B cell (primary cell): ENCODE measurements around the gene RPP38. TPM values are rescaled to one million over a fixed set of nuclear protein-coding genes. Genes with fewer than 3 reads are reported as not detected.

Experiments used
- ATAC-seq: fragments of 200-7000 bp; cut with Tn5 transposase; one replicate; pipeline ENCODE4 v1.10.0; 2021; ENCODE audit warnings: low read depth, mild to moderate bottlenecking, moderate number of reproducible peaks, moderate library complexity
- CTCF ChIA-PET: fragments of 350-600 bp; sonication (Branson Sonifier 250); formaldehyde crosslinking; loops from one replicate; lab custom pipeline; 2021; ENCODE audit warnings: antibody characterized with exemption, inconsistent platforms; lab: Charles Lee
- POLR2A ChIA-PET: fragments of 350-600 bp; sonication (Branson Sonifier 250); formaldehyde crosslinking; loops from one replicate; lab custom pipeline; 2021; ENCODE audit warnings: antibody characterized with exemption; lab: Charles Lee
- DNase-seq: peaks from one replicate; pipeline ENCODE4 v3.0.0; 2013
- H2AFZ ChIP-seq: 2 replicates; pipeline ENCODE4 v1.6.1; 2012; ENCODE audit warnings: mild to moderate bottlenecking, low read depth, low read length; ENCODE audit not compliant: insufficient read depth, poor library complexity, severe bottlenecking
- H3K27ac ChIP-seq, 2 donors: 1 replicate in 1 of 2; 2 replicates in 1 of 2; pipeline ENCODE4 v1.5.1; 2012 to 2013; ENCODE audit warnings: low read length in 2 of 2, mild to moderate bottlenecking in 2 of 2, moderate library complexity in 1 of 2
- H3K27me3 ChIP-seq, 4 experiments: fragments of 200-600 bp in 1 of 4; sonication (generic) in 1 of 4; replicated peaks in 1 of 4; 1 replicate in 2 of 4; 2 replicates in 2 of 4; pipeline versions ENCODE4 v1.6.1 to v1.7.0; 2013 to 2016; ENCODE audit warnings: low read length in 3 of 4, mild to moderate bottlenecking in 2 of 4, mixed read lengths in 1 of 4, moderate library complexity in 1 of 4; ENCODE audit not compliant: insufficient read depth in 4 of 4, control insufficient read depth in 3 of 4; ENCODE audit errors: control extremely low read depth in 1 of 4
- H3K36me3 ChIP-seq, 2 experiments: replicated peaks in 1 of 2; 1 replicate in 1 of 2; 2 replicates in 1 of 2; pipeline versions ENCODE4 v1.6.1 to v1.7.1; 2013; ENCODE audit warnings: low read length in 1 of 2; ENCODE audit not compliant: insufficient read depth in 2 of 2, control insufficient read depth in 1 of 2; ENCODE audit errors: control extremely low read depth in 1 of 2, extremely low read depth in 1 of 2
- H3K4me1 ChIP-seq, 2 donors: fragments of 200-600 bp in 1 of 2; sonication (generic) in 1 of 2; 1 replicate in 1 of 2; 2 replicates in 1 of 2; pipeline versions ENCODE4 v1.5.1 to v1.6.1; 2013 to 2017; ENCODE audit warnings: low read length in 2 of 2; ENCODE audit not compliant: control insufficient read depth in 2 of 2, insufficient read depth in 2 of 2
- H3K4me2 ChIP-seq: replicated peaks from 2 replicates; pipeline ENCODE3; 2012; ENCODE audit warnings: mild to moderate bottlenecking, low read depth, low read length; ENCODE audit not compliant: poor library complexity, severe bottlenecking
- H3K4me3 ChIP-seq, 5 experiments: fragments of 200-600 bp in 1 of 5; sonication (generic) in 1 of 5; 1 replicate in 3 of 5; 2 replicates in 2 of 5; pipeline versions ENCODE4 v1.5.1 to v1.7.0; 2011 to 2016; ENCODE audit warnings: low read length in 4 of 5, mild to moderate bottlenecking in 4 of 5, low read depth in 2 of 5, control low read depth in 1 of 5, moderate library complexity in 1 of 5; ENCODE audit not compliant: insufficient read depth in 1 of 5; ENCODE audit errors: control extremely low read depth in 1 of 5, extremely low read depth in 1 of 5
- H3K79me2 ChIP-seq: fragments of 200-600 bp; sonication (generic); one replicate; pipeline ENCODE4 v1.6.0; 2016; ENCODE audit warnings: low read length; ENCODE audit not compliant: control insufficient read depth, insufficient read depth
- H3K9ac ChIP-seq: fragments of 200-600 bp; sonication (generic); 2 replicates; pipeline ENCODE4 v1.6.1; 2017; ENCODE audit warnings: mild to moderate bottlenecking, low read length, moderate library complexity
- H3K9me3 ChIP-seq, 3 donors: one replicate each; pipeline versions ENCODE4 v1.6.1 to v1.7.1; 2013; ENCODE audit warnings: low read length in 2 of 3; ENCODE audit not compliant: control insufficient read depth in 2 of 3, insufficient read depth in 1 of 3; ENCODE audit errors: control extremely low read depth in 1 of 3
- H4K20me1 ChIP-seq: 2 replicates; pipeline ENCODE4 v1.6.0; 2012; ENCODE audit warnings: mild to moderate bottlenecking, low read length; ENCODE audit not compliant: insufficient read depth, control insufficient read depth, poor library complexity, severe bottlenecking
- H3K27ac Mint-ChIP-seq: one replicate; pipeline ENCODE4 v1.8.0; 2021; ENCODE audit warnings: mixed read lengths
- H3K27me3 Mint-ChIP-seq: one replicate; pipeline ENCODE4 v1.8.0; 2021; ENCODE audit warnings: mixed read lengths
- H3K4me1 Mint-ChIP-seq: one replicate; pipeline ENCODE4 v1.8.0; 2021; ENCODE audit warnings: mixed read lengths
- H3K4me3 Mint-ChIP-seq: one replicate; pipeline ENCODE4 v1.8.0; 2021; ENCODE audit warnings: mixed read lengths
- H3K9me3 Mint-ChIP-seq: one replicate; pipeline ENCODE4 v1.8.0; 2022; ENCODE audit warnings: mixed read lengths; ENCODE audit not compliant: insufficient read depth
- EZH2 ChIP-seq: IDR thresholded peaks from 2 replicates; pipeline ENCODE4 v1.6.1; 2012; ENCODE audit warnings: borderline replicate concordance, low read depth, mild to moderate bottlenecking, moderate library complexity, low read length; ENCODE audit not compliant: insufficient read depth, poor library complexity, severe bottlenecking
- WGBS: methylation state at CpG from one replicate; pipeline ENCODE4 v1.1.5; 2013; ENCODE audit warnings: missing lambda C conversion rate; ENCODE audit not compliant: insufficient coverage; 5-methylcytosine and 5-hydroxymethylcytosine counted together
- intact Hi-C: fragments of 100-400 bp; cut with micrococcal nuclease; formaldehyde crosslinking; loops from one replicate; pipeline ENCODE4 v1.10.0; 2022
- polyA plus RNA-seq: library from polyadenylated mRNA; depleted of rRNA; stranded (reverse); fragments of >200 nt; gene quantifications from 2 replicates; pipeline ENCODE4 v1.2.3, GENCODE V29; 2012
- total RNA-seq, 2 donors: library from RNA; stranded (reverse); fragments of 120-200 nt in 1 of 2; gene quantifications; 1 replicate in 1 of 2; 2 replicates in 1 of 2; pipeline versions ENCODE4 v1.2.3 to v1.2.4, GENCODE V29; 2013 to 2022
- TF ChIP-seq, protein P1 (sequence below): fragments of 200-600 bp; IDR thresholded peaks from one replicate; pipeline ENCODE4 v1.8.0; 2022; ENCODE audit warnings: antibody characterized with exemption, mild to moderate bottlenecking

The RPP38 gene
- total and polyA plus RNA-seq, 2 donors (not counting 1 experiment from before 2014, with no cell fraction given): 12.7 to 24.8 TPM

DNA sequence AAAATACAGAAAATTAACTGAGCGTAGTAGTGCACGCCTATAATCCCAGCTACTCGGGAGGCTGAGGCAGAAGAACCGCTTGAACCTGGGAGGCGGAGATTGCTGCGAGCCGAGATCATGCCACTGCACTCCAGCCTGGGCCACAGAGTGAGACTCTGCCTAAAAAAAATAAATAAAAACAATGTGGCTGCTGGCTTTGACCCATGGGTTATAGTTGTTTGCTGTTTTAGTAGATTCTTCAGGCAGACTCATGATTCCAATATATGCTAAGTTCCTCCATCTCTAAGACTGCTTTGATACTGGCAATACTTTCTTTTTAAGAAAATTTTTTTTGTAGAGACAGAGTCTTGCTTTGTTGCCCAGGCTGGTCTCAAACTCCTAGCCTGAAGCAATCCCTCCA lies 45.0 kb upstream of the RPP38 start:
- TF ChIP-seq, protein P1, sequence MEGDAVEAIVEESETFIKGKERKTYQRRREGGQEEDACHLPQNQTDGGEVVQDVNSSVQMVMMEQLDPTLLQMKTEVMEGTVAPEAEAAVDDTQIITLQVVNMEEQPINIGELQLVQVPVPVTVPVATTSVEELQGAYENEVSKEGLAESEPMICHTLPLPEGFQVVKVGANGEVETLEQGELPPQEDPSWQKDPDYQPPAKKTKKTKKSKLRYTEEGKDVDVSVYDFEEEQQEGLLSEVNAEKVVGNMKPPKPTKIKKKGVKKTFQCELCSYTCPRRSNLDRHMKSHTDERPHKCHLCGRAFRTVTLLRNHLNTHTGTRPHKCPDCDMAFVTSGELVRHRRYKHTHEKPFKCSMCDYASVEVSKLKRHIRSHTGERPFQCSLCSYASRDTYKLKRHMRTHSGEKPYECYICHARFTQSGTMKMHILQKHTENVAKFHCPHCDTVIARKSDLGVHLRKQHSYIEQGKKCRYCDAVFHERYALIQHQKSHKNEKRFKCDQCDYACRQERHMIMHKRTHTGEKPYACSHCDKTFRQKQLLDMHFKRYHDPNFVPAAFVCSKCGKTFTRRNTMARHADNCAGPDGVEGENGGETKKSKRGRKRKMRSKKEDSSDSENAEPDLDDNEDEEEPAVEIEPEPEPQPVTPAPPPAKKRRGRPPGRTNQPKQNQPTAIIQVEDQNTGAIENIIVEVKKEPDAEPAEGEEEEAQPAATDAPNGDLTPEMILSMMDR: no peak
- TF ChIP-seq EZH2: no peak
- H3K4me3 Mint-ChIP-seq: no peak overlapping the region
- Histone ChIP-seq H4K20me1 (no peaks in the 10 kb centered on the region), H3K9ac (no peak overlapping the region), H3K36me3 (no peaks in the 10 kb centered on the region), H3K4me3 (no peak overlapping the region), H3K27ac (no peak overlapping the region), H3K4me1 (no peaks in the 10 kb centered on the region), H3K9me3 (no peaks in the 10 kb centered on the region), H3K27me3 (no peaks in the 10 kb centered on the region), H3K4me2 (no peak overlapping the region), H2AFZ (no peak overlapping the region), H3K79me2 (no peaks in the 10 kb centered on the region)
- ChIA-PET CTCF (no interaction called here), POLR2A (no interaction called here)
- H3K27me3 Mint-ChIP-seq: peaks cover 9% of the 10 kb centered on the region
- ATAC-seq (no peak), DNase-seq (no peak)
- H3K27ac Mint-ChIP-seq: no peak overlapping the region
- H3K4me1 Mint-ChIP-seq: no peaks in the 10 kb centered on the region
- no peaks in the 10 kb centered on the region for H3K9me3 Mint-ChIP-seq
- WGBS: 91% methylated on average over 7 of the region's 7 CpGs
- intact Hi-C loops: no loop called here

DNA sequence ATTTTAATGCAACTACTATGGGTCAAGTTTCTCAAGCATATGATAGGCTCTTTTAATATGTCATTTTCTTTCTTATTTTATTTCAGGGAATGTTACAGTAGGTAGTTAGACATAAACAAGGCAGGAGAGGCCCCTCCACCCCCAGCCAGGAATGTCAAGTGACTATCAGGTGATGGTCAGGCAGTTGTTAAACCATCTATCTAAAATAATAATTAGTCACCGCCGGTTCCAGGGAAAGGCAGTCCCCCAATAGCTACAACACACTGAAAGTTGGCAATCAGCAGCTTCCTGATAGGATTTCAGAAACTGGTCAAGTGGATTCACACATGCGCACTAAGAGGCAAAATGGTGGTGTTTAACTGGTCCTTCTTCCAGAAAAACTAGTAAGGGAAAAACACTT lies 44.1 kb upstream of the RPP38 start:
- Mint-ChIP-seq H3K9me3 (no peaks in the 10 kb centered on the region), H3K4me1 (no peaks in the 10 kb centered on the region), H3K27ac (no peak overlapping the region), H3K4me3 (no peak overlapping the region), H3K27me3 (peaks cover 14% of the 10 kb centered on the region)
- no peak overlapping the region for H3K4me2 ChIP-seq
- no peak overlapping the region for H2AFZ ChIP-seq
- no peak overlapping the region for H3K9ac ChIP-seq
- H3K36me3 ChIP-seq: no peaks in the 10 kb centered on the region
- 100% methylated on average over 3 of the region's 3 CpGs for WGBS
- POLR2A ChIA-PET: no interaction called here
- DNase-seq (no peak), ATAC-seq (no peak)
- CTCF ChIA-PET: no interaction called here
- intact Hi-C loops: no loop called here
- no peak overlapping the region for H3K27ac ChIP-seq
- H3K4me1 ChIP-seq: no peaks in the 10 kb centered on the region
- H3K79me2 ChIP-seq: no peaks in the 10 kb centered on the region
- H3K9me3 ChIP-seq: no peaks in the 10 kb centered on the region
- no peaks in the 10 kb centered on the region for H4K20me1 ChIP-seq
- TF ChIP-seq EZH2: no peak
- TF ChIP-seq, protein P1: no peak
- H3K4me3 ChIP-seq: no peak overlapping the region
- peaks cover 0 to 3% (median 0%) of the 10 kb centered on the region in 4 experiments for H3K27me3 ChIP-seq
